Measurements from ENCODE around the gene ENTPD5.

- TF ChIP-seq SMC3 (IDR thresholded peaks at IDR 0.05; ENCODE audit: low read depth, low read length) (no peak), CEBPB (IDR thresholded peaks at IDR 0.05; ENCODE audit: low read depth, low read length) (no peak), MAFK (IDR thresholded peaks at IDR 0.05; ENCODE audit: low read depth, low read length) (no peak), POLR2A (IDR thresholded peaks at IDR 0.05; ENCODE audit: low read depth, low read length) (no peak), MXI1 (IDR thresholded peaks at IDR 0.05; ENCODE audit: borderline replicate concordance, low read depth, low read length) (no peak), BHLHE40 (IDR thresholded peaks at IDR 0.05; ENCODE audit: low read depth, low read length) (no peak), FOS (IDR thresholded peaks at IDR 0.05; ENCODE audit: low read depth, low read length) (no peak), MAZ (IDR thresholded peaks at IDR 0.05; ENCODE audit: borderline replicate concordance, low read depth, low read length) (no peak)
- TF ChIP-seq, protein P1, sequence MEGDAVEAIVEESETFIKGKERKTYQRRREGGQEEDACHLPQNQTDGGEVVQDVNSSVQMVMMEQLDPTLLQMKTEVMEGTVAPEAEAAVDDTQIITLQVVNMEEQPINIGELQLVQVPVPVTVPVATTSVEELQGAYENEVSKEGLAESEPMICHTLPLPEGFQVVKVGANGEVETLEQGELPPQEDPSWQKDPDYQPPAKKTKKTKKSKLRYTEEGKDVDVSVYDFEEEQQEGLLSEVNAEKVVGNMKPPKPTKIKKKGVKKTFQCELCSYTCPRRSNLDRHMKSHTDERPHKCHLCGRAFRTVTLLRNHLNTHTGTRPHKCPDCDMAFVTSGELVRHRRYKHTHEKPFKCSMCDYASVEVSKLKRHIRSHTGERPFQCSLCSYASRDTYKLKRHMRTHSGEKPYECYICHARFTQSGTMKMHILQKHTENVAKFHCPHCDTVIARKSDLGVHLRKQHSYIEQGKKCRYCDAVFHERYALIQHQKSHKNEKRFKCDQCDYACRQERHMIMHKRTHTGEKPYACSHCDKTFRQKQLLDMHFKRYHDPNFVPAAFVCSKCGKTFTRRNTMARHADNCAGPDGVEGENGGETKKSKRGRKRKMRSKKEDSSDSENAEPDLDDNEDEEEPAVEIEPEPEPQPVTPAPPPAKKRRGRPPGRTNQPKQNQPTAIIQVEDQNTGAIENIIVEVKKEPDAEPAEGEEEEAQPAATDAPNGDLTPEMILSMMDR (conservative IDR thresholded peaks at IDR 0.05; ENCODE audit: low read depth, low read length) = no peak
Observed at GRCh38 chr14:74042296-74042695, 23.2 kb upstream of the ENTPD5 start.
